ENCODE measurements around the gene BCL11B.

The BCL11B gene

GRCh38 chr14:99266181-99267178, 5.5 kb downstream of the BCL11B start:
- peak; percentile 91 for DNase-seq

- DNase-seq = no peak
Observed at GRCh38 chr14:99265571-99265970, 6.4 kb downstream of the BCL11B start.

GRCh38 chr14:99264691-99265450, 7.1 kb downstream of the BCL11B start:
- no peak for DNase-seq

- no peak for DNase-seq
Observed at GRCh38 chr14:99263564-99264330, 8.2 kb downstream of the BCL11B start.

- DNase-seq = no peak
Observed at GRCh38 chr14:99262977-99263448, 9.0 kb downstream of the BCL11B start.

GRCh38 chr14:99261912-99262787, 9.8 kb downstream of the BCL11B start:
- DNase-seq = no peak

- DNase-seq = peak; percentile 41
Observed at GRCh38 chr14:99260587-99261551, 11.1 kb downstream of the BCL11B start.

GRCh38 chr14:99260116-99260515, 11.9 kb downstream of the BCL11B start:
- DNase-seq = no peak

- DNase-seq = no peak
Observed at GRCh38 chr14:99258876-99259726, 12.9 kb downstream of the BCL11B start.

GRCh38 chr14:99258341-99258861, 13.6 kb downstream of the BCL11B start:
- no peak for DNase-seq

GRCh38 chr14:99257673-99258221, 14.2 kb downstream of the BCL11B start:
- DNase-seq = no peak

- DNase-seq = no peak
Observed at GRCh38 chr14:99257122-99257672, 14.8 kb downstream of the BCL11B start.

GRCh38 chr14:99256483-99256874, 15.5 kb downstream of the BCL11B start:
- no peak for DNase-seq

- no peak for DNase-seq
Observed at GRCh38 chr14:99255621-99256482, 16.1 kb downstream of the BCL11B start.

- DNase-seq = no peak
Observed at GRCh38 chr14:99254328-99255009, 17.5 kb downstream of the BCL11B start.

GRCh38 chr14:99253890-99254289, 18.1 kb downstream of the BCL11B start:
- no peak for DNase-seq
